ENCODE data around the gene RASSF1.

Gene RASSF1

DNA sequence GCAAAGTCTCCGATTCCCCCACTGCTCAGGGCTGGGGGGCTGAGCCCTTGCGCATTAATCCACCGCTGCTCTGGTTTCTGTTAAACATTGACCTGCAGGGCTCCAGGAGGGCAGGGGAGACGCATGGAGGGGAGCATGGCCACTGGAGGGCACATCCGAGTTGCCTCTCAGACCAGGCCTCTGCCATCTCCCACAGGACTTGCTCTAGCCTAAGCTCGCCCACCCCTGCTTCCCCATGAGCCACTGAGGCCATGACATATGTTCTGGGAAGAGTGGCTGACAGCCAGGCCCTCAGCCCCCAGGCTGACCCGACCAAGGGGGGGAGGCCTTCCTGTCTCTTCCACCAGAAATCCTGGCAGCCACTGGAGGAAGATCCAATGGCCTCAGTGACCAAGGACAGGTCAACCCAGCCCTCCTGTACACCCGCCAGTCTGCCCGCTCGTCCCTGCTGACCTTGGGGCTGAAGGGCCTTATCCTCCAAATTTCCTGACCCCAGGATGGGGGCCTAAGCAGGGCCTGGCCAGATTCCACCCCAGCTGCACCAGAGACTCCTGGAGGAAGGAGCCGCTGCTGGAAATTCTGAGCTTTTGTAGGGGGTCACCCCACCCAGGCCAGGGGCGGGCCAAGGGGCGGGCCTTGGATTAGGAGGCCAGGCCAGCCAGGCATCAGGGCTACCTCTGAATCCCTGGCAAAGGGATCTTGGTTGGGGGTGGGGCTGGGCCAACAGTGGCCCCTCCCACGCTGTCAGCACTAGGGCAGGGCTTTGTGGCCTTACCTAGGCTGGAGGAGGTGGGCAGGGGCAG, 37.4 kb downstream of the RASSF1 start, which contains the start of gene HYAL1:
HYAL1 (minus strand) TSS at position 562 of the 803 bp plus-strand sequence. CDS start 618 bp downstream, outside the sequence.
- TF ChIP-seq, protein P1, sequence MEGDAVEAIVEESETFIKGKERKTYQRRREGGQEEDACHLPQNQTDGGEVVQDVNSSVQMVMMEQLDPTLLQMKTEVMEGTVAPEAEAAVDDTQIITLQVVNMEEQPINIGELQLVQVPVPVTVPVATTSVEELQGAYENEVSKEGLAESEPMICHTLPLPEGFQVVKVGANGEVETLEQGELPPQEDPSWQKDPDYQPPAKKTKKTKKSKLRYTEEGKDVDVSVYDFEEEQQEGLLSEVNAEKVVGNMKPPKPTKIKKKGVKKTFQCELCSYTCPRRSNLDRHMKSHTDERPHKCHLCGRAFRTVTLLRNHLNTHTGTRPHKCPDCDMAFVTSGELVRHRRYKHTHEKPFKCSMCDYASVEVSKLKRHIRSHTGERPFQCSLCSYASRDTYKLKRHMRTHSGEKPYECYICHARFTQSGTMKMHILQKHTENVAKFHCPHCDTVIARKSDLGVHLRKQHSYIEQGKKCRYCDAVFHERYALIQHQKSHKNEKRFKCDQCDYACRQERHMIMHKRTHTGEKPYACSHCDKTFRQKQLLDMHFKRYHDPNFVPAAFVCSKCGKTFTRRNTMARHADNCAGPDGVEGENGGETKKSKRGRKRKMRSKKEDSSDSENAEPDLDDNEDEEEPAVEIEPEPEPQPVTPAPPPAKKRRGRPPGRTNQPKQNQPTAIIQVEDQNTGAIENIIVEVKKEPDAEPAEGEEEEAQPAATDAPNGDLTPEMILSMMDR (conservative IDR thresholded peaks at IDR 0.05): no peak
- no peak for TF ChIP-seq ZFX (IDR thresholded peaks at IDR 0.05)
- H3K27ac ChIP-seq: peak within 1 kb of the TSS; percentile 17

GRCh38 chr3:50302095-50303012, 38.3 kb downstream of the RASSF1 start:
- peak overlapping the region; percentile 17; the same call in 1 of the 2 replicates for H3K27ac ChIP-seq
- TF ChIP-seq, protein P1 (conservative IDR thresholded peaks at IDR 0.05): no peak
- TF ChIP-seq ZFX (IDR thresholded peaks at IDR 0.05): no peak

- H3K27ac ChIP-seq: peak overlapping the region; percentile 83
These were observed 39.9 kb downstream of the RASSF1 start for GRCh38 chr3:50300681-50301254.

GRCh38 chr3:50299929-50300680, 40.5 kb downstream of the RASSF1 start:
- peak overlapping the region; percentile 83 for H3K27ac ChIP-seq
- peak; percentile 23; the same call in 1 of the 2 replicates for TF ChIP-seq ZFX (IDR thresholded peaks at IDR 0.05)
- TF ChIP-seq, protein P1 (conservative IDR thresholded peaks at IDR 0.05): no peak

More at GRCh38 chr3:50300681-50301254, 39.9 kb downstream of the RASSF1 start:
- TF ChIP-seq, protein P1 (conservative IDR thresholded peaks at IDR 0.05): no peak
- no peak for TF ChIP-seq ZFX (IDR thresholded peaks at IDR 0.05)

DNA sequence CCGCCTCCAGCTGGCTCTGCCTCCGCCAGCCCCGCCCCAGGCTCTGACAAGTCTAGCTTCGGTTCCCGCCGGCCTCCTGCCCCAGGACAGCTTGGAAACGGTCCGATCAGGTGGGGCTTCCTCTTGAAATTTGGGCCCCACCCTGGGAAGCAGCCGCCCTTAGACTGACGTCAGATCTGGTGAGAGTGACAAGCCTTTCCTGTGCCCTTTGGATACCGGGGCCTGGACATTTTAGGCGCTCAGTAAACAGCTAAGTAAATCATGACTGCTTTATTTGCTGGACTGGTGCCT, 41.1 kb downstream of the RASSF1 start:
- H3K27ac ChIP-seq: peak overlapping the region; percentile 83
- TF ChIP-seq ZFX (IDR thresholded peaks at IDR 0.05): no peak
- TF ChIP-seq, protein P1 (conservative IDR thresholded peaks at IDR 0.05): no peak

- peak within 1 kb of the TSS; percentile 83 for H3K27ac ChIP-seq
- TF ChIP-seq, protein P1 (conservative IDR thresholded peaks at IDR 0.05): no peak; the same call in 1 of the 2 replicates
These were observed 41.6 kb downstream of the RASSF1 start, which contains the start of the genes HYAL3 and NAA80 for GRCh38 chr3:50298836-50299637. Gene HYAL3, minus strand, starts transcription at chr3:50299405. Its CDS starts 3,803 bp downstream, at chr3:50295602. Gene NAA80, minus strand, starts transcription at chr3:50299405. Its CDS starts 1,942 bp downstream, at chr3:50297463.
